Measurements from ENCODE around the gene VWA7.

The VWA7 gene

GRCh38 chr6:31762878-31763618, 14.1 kb downstream of the VWA7 start:
- TF ChIP-seq, protein P1, sequence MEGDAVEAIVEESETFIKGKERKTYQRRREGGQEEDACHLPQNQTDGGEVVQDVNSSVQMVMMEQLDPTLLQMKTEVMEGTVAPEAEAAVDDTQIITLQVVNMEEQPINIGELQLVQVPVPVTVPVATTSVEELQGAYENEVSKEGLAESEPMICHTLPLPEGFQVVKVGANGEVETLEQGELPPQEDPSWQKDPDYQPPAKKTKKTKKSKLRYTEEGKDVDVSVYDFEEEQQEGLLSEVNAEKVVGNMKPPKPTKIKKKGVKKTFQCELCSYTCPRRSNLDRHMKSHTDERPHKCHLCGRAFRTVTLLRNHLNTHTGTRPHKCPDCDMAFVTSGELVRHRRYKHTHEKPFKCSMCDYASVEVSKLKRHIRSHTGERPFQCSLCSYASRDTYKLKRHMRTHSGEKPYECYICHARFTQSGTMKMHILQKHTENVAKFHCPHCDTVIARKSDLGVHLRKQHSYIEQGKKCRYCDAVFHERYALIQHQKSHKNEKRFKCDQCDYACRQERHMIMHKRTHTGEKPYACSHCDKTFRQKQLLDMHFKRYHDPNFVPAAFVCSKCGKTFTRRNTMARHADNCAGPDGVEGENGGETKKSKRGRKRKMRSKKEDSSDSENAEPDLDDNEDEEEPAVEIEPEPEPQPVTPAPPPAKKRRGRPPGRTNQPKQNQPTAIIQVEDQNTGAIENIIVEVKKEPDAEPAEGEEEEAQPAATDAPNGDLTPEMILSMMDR (IDR thresholded peaks at IDR 0.05) = no peak
- H3K36me3 Mint-ChIP-seq (ENCODE audit: low read depth) = peaks cover 49% of the 10 kb centered on the region
- DNase-seq = no peak
- H3K27ac Mint-ChIP-seq = peak overlapping the region; percentile 33
- H3K4me1 Mint-ChIP-seq = peaks cover 49% of the 10 kb centered on the region
- peaks cover 11% of the 10 kb centered on the region for H3K27me3 Mint-ChIP-seq (ENCODE audit: low read depth, poor library complexity)
- H3K9me3 Mint-ChIP-seq = no peaks in the 10 kb centered on the region
- H3K4me3 Mint-ChIP-seq = no peak overlapping the region

DNA sequence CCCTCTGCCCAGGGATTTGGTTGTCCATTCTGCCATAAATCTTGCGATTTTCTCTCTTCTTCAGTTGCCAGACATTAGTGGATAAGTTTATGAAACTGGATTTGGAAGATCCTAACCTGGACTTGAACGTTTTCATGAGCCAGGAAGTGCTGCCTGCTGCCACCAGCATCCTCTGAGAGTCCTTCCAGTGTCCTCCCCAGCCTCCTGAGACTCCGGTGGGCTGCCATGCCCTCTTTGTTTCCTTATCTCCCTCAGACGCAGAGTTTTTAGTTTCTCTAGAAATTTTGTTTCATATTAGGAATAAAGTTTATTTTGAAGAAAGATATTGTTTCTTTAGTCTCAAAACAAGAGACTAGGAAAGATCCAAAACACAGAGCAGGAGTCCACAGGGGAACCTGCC, 14.8 kb downstream of the VWA7 start, which contains the start of gene SAPCD1:
Gene SAPCD1, plus strand, starts transcription at position 301 of the 400 bp plus-strand sequence. CDS start 399 bp downstream, outside the sequence.
- Mint-ChIP-seq H3K4me3 (no peak within 1 kb of the TSS), H3K27me3 (ENCODE audit: low read depth, poor library complexity) (peaks cover 11% of the 10 kb centered on the region), H3K27ac (peak within 1 kb of the TSS; percentile 33), H3K36me3 (ENCODE audit: low read depth) (peaks cover 52% of the 10 kb centered on the region), H3K4me1 (peaks cover 47% of the 10 kb centered on the region), H3K9me3 (no peaks in the 10 kb centered on the region)
- no peak for DNase-seq
- TF ChIP-seq, protein P1 (IDR thresholded peaks at IDR 0.05) = no peak

DNA sequence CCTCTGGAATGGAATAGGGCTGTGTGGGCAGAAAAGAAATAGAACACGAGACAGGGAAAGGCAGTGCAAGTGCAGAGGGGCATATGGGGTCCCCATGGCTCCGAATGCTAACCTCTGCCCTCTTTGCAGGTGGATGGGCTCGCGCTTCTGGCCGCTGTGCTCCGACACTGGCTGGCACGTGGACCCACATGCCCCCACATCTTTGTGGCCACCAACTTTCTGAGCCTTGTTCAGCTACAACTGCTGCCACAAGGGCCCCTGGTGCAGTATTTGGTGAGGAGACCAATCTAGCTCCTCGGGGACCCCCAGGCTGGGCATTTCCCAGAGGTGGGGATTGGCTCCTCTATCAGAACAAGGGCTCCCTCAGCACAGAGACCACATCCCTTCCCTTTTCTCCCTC, 15.8 kb downstream of the VWA7 start:
- H3K9me3 Mint-ChIP-seq = no peaks in the 10 kb centered on the region
- no peak for DNase-seq
- TF ChIP-seq, protein P1 (IDR thresholded peaks at IDR 0.05) = no peak
- peaks cover 36% of the 10 kb centered on the region for H3K4me1 Mint-ChIP-seq
- H3K27ac Mint-ChIP-seq = no peak overlapping the region
- H3K36me3 Mint-ChIP-seq (ENCODE audit: low read depth) = peaks cover 52% of the 10 kb centered on the region
- H3K27me3 Mint-ChIP-seq (ENCODE audit: low read depth, poor library complexity) = peaks cover 11% of the 10 kb centered on the region
- H3K4me3 Mint-ChIP-seq = no peak overlapping the region

GRCh38 chr6:31760790-31761189, 16.3 kb downstream of the VWA7 start:
- peak overlapping the region; percentile 24 for H3K27ac Mint-ChIP-seq
- H3K27me3 Mint-ChIP-seq (ENCODE audit: low read depth, poor library complexity) = peaks cover 13% of the 10 kb centered on the region
- H3K36me3 Mint-ChIP-seq (ENCODE audit: low read depth) = peaks cover 52% of the 10 kb centered on the region
- no peak overlapping the region for H3K4me3 Mint-ChIP-seq
- peaks cover 35% of the 10 kb centered on the region for H3K4me1 Mint-ChIP-seq
- TF ChIP-seq, protein P1 (IDR thresholded peaks at IDR 0.05) = no peak
- DNase-seq = no peak
- H3K9me3 Mint-ChIP-seq = no peaks in the 10 kb centered on the region

DNA sequence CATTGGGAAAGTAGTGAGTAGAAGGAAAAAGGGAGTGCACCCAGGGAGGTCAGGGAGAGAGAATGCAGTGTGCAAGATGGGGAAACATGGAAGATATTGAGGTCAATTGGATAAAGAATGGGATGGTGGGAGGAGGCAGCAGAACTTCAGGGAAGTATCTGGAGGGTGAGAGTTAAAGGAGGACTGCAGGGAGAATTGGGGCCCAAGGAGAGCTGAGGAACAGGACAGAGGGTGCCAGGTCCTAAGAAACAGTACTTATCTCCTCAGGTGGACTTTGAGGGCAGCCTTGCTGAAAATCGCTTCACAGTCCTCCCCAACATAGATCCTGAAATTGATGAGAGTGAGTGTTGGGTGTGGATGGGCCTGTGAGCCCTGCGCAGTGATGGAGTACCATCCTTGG, 18.8 kb downstream of the VWA7 start:
- Mint-ChIP-seq H3K9me3 (no peaks in the 10 kb centered on the region), H3K4me1 (peaks cover 20% of the 10 kb centered on the region), H3K36me3 (ENCODE audit: low read depth) (peaks cover 43% of the 10 kb centered on the region), H3K27ac (no peak overlapping the region), H3K4me3 (no peak overlapping the region), H3K27me3 (ENCODE audit: low read depth, poor library complexity) (peaks cover 10% of the 10 kb centered on the region)
- no peak for DNase-seq
- TF ChIP-seq, protein P1 (IDR thresholded peaks at IDR 0.05) = no peak
